ENCODE data around the gene APOH. TPM values are rescaled to one million over a fixed set of nuclear protein-coding genes. Genes with fewer than 3 reads are reported as not detected.

Gene APOH
- total RNA-seq, 1 experiment from 2014 or later, result 1.2 TPM

GRCh38 chr17:66221343-66221742 is 7.9 kb downstream of the APOH start:
- ChIA-PET CTCF (no interaction called here), POLR2A (no interaction called here)
- in situ Hi-C loops (cut with HindIII; ENCODE audit: low pct_unique_long_range_greater_than_20kb, low sequenced_read_pairs), result no loop called here
- no peaks in the 10 kb centered on the region for H3K4me1 ChIP-seq (ENCODE audit: control insufficient read depth, insufficient read depth, low read length)
- intact Hi-C loops (cut with micrococcal nuclease; ENCODE audit: unreplicated experiment), result no loop called here
- no peak overlapping the region for H3K4me3 ChIP-seq (ENCODE audit: low read depth in 2 of 2, low read length in 2 of 2)
- no TSS peak for BruUV-seq (replicated peaks)
- H3K27me3 ChIP-seq (ENCODE audit: control insufficient read depth, insufficient read depth, low read length), result no peaks in the 10 kb centered on the region; the same call in 1 of the 2 replicates
- ATAC-seq (no peak), DNase-seq (ENCODE audit: low read depth, low spot score) (no peak)
- no peak for TF ChIP-seq SIN3A (IDR thresholded peaks at IDR 0.05; ENCODE audit: borderline replicate concordance, insufficient read depth, low read depth, low read length)
- TF ChIP-seq CTCF (IDR thresholded peaks at IDR 0.05), result no peak
- no peak for TF ChIP-seq POLR2AphosphoS5 (IDR thresholded peaks at IDR 0.05; ENCODE audit: low read depth, low read length)
- no peak for TF ChIP-seq TCF7L2 (IDR thresholded peaks at IDR 0.05; ENCODE audit: low read depth, low read length)
- TF ChIP-seq, protein P1, sequence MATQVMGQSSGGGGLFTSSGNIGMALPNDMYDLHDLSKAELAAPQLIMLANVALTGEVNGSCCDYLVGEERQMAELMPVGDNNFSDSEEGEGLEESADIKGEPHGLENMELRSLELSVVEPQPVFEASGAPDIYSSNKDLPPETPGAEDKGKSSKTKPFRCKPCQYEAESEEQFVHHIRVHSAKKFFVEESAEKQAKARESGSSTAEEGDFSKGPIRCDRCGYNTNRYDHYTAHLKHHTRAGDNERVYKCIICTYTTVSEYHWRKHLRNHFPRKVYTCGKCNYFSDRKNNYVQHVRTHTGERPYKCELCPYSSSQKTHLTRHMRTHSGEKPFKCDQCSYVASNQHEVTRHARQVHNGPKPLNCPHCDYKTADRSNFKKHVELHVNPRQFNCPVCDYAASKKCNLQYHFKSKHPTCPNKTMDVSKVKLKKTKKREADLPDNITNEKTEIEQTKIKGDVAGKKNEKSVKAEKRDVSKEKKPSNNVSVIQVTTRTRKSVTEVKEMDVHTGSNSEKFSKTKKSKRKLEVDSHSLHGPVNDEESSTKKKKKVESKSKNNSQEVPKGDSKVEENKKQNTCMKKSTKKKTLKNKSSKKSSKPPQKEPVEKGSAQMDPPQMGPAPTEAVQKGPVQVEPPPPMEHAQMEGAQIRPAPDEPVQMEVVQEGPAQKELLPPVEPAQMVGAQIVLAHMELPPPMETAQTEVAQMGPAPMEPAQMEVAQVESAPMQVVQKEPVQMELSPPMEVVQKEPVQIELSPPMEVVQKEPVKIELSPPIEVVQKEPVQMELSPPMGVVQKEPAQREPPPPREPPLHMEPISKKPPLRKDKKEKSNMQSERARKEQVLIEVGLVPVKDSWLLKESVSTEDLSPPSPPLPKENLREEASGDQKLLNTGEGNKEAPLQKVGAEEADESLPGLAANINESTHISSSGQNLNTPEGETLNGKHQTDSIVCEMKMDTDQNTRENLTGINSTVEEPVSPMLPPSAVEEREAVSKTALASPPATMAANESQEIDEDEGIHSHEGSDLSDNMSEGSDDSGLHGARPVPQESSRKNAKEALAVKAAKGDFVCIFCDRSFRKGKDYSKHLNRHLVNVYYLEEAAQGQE (IDR thresholded peaks at IDR 0.05; ENCODE audit: insufficient read depth in 1 of 2, low read depth in 2 of 2, low read length in 1 of 2), result no peak
- no peaks in the 10 kb centered on the region for H3K9me3 ChIP-seq (ENCODE audit: control insufficient read depth, insufficient read depth, low read depth, low read length)
- H3K36me3 ChIP-seq (ENCODE audit: control insufficient read depth, insufficient read depth, low read length), result no peaks in the 10 kb centered on the region
- H3K27ac ChIP-seq (ENCODE audit: low read length), result no peak overlapping the region

DNA sequence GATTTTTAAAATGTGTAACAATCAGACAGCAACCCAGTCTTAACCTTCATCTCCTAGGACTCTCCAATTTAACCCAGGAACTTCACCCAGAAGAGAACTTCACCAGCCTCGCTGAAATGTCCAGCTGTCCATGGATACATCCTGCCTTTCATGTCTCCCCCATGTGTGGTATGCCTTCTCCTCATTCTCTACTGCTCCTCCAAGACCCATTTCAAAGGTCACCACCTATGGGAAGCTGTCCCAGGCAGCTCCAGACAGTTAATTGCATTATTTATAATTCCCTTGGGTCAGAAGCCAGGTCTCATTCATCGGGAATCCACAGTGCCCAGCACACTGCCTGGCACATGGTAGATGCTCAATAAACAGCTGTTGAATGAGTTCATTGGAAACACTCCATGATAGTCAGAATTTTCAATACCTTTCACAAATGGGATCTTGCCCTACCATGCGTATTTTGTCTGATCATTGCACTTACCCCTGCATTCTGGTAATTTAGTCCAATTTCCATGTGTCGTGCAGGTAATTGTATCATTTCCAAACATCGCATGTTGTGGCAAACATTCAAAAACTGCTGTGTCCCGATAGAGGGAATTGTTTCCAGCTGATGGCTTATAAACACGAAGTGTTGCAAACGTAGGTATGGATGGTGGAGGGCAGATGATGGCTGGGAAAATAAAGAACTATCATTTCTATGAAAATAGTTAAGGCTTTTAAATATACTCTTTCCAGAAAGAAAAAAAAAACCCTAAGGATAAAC is 9.0 kb downstream of the APOH start:
- ChIA-PET CTCF (no interaction called here), POLR2A (interaction anchor here (0.6 kb wide), 1 partner anchor 159 kb away, joined by 4 read pairs; no protein-coding TSS in a partner anchor)
- no peak for DNase-seq (ENCODE audit: low read depth, low spot score)
- intact Hi-C loops (cut with micrococcal nuclease; ENCODE audit: unreplicated experiment) (no loop called here), in situ Hi-C loops (cut with HindIII; ENCODE audit: low pct_unique_long_range_greater_than_20kb, low sequenced_read_pairs) (no loop called here)
- H3K4me1 ChIP-seq (ENCODE audit: control insufficient read depth, insufficient read depth, low read length), result no peaks in the 10 kb centered on the region
- H3K4me3 ChIP-seq (ENCODE audit: low read depth in 2 of 2, low read length in 2 of 2), result no peak overlapping the region
- BruUV-seq (replicated peaks), result no TSS peak
- no peak overlapping the region for H3K27ac ChIP-seq (ENCODE audit: low read length)
- H3K9me3 ChIP-seq (ENCODE audit: control insufficient read depth, insufficient read depth, low read depth, low read length), result no peaks in the 10 kb centered on the region
- H3K36me3 ChIP-seq (ENCODE audit: control insufficient read depth, insufficient read depth, low read length), result no peaks in the 10 kb centered on the region
- ATAC-seq, result no peak
- no peak for TF ChIP-seq CTCF (IDR thresholded peaks at IDR 0.05)
- TF ChIP-seq, protein P1 (IDR thresholded peaks at IDR 0.05; ENCODE audit: insufficient read depth in 1 of 2, low read depth in 2 of 2, low read length in 1 of 2), result no peak
- TF ChIP-seq SIN3A (IDR thresholded peaks at IDR 0.05; ENCODE audit: borderline replicate concordance, insufficient read depth, low read depth, low read length), result no peak
- TF ChIP-seq TCF7L2 (IDR thresholded peaks at IDR 0.05; ENCODE audit: low read depth, low read length), result no peak
- TF ChIP-seq POLR2AphosphoS5 (IDR thresholded peaks at IDR 0.05; ENCODE audit: low read depth, low read length), result no peak
- no peaks in the 10 kb centered on the region; the same call in 1 of the 2 replicates for H3K27me3 ChIP-seq (ENCODE audit: control insufficient read depth, insufficient read depth, low read length)
